Liver (tissue), 9 donors: ENCODE data around the gene LAMP1. TPM values are rescaled to one million over a fixed set of nuclear protein-coding genes. Genes with fewer than 3 reads are reported as not detected.

ENCODE experiments used
- DNase-seq: peaks from one replicate; pipeline ENCODE4 v3.0.0-alpha.2; 2017; ENCODE audit warnings: low spot score
- H3K27ac ChIP-seq, 2 donors: one replicate each; pipeline ENCODE4 v1.7.0; 2013; ENCODE audit warnings: inconsistent platforms in 2 of 2, low read length in 2 of 2, control low read depth in 1 of 2, low read depth in 1 of 2, mild to moderate bottlenecking in 1 of 2
- H3K27me3 ChIP-seq, 4 donors: one replicate each; pipeline versions ENCODE4 v1.6.1 to v1.7.0; 2013; ENCODE audit warnings: low read length in 3 of 4, inconsistent platforms in 1 of 4, mild to moderate bottlenecking in 1 of 4, moderate library complexity in 1 of 4; ENCODE audit not compliant: control insufficient read depth in 4 of 4, insufficient read depth in 4 of 4
- H3K36me3 ChIP-seq, 4 donors: one replicate each; pipeline versions ENCODE4 v1.6.1 to v1.7.0; 2013; ENCODE audit warnings: low read length in 3 of 4, mild to moderate bottlenecking in 3 of 4, low read depth in 1 of 4, moderate library complexity in 1 of 4; ENCODE audit not compliant: control insufficient read depth in 4 of 4, insufficient read depth in 3 of 4
- H3K4me1 ChIP-seq, 4 donors: one replicate each; pipeline versions ENCODE4 v1.6.1 to v1.7.0; 2013; ENCODE audit warnings: low read length in 3 of 4, mild to moderate bottlenecking in 3 of 4, moderate library complexity in 1 of 4; ENCODE audit not compliant: control insufficient read depth in 4 of 4, insufficient read depth in 4 of 4
- H3K4me3 ChIP-seq, 3 donors: one replicate each; pipeline versions ENCODE4 v1.6.1 to v1.7.0; 2013; ENCODE audit warnings: low read length in 3 of 3, control low read depth in 1 of 3, low read depth in 1 of 3, mild to moderate bottlenecking in 1 of 3
- H3K9ac ChIP-seq, 2 donors: one replicate each; pipeline ENCODE4 v1.7.0; 2013; ENCODE audit warnings: low read length in 2 of 2, mild to moderate bottlenecking in 2 of 2, moderate library complexity in 2 of 2, control low read depth in 1 of 2, low read depth in 1 of 2
- H3K9me3 ChIP-seq, 4 donors: one replicate each; pipeline versions ENCODE4 v1.6.1 to v1.7.0; 2013; ENCODE audit warnings: low read length in 3 of 4; ENCODE audit not compliant: control insufficient read depth in 4 of 4
- CTCF ChIP-seq: fragments of 150-350 bp; IDR thresholded peaks from 2 replicates; pipeline ENCODE4 v1.5.1; 2017; ENCODE audit warnings: improper control_type of control experiment, low read depth, low read length; ENCODE audit not compliant: missing input control
- EGR1 ChIP-seq, 2 donors: IDR thresholded peaks; 2 replicates each; pipeline ENCODE4 v1.6.1; 2016 to 2018; ENCODE audit warnings: antibody characterized with exemption in 2 of 2, low read depth in 2 of 2
- FOXA1 ChIP-seq: IDR thresholded peaks from 2 replicates; pipeline ENCODE4 v1.6.1; 2016; ENCODE audit warnings: antibody characterized with exemption
- FOXA2 ChIP-seq: IDR thresholded peaks from 2 replicates; pipeline ENCODE4 v1.6.1; 2016; ENCODE audit warnings: antibody characterized with exemption
- GABPA ChIP-seq, 2 donors: IDR thresholded peaks in 1 of 2; conservative IDR thresholded peaks in 1 of 2; 2 replicates each; pipeline ENCODE4 v1.6.1; 2016; ENCODE audit warnings: antibody characterized with exemption in 2 of 2, mild to moderate bottlenecking in 1 of 2, moderate library complexity in 1 of 2
- HNF4A ChIP-seq, 2 donors: conservative IDR thresholded peaks; 2 replicates each; pipeline ENCODE4 v1.6.1; 2016; ENCODE audit warnings: antibody characterized with exemption in 2 of 2, mild to moderate bottlenecking in 2 of 2
- HNF4G ChIP-seq: IDR thresholded peaks from 2 replicates; pipeline ENCODE4 v1.6.1; 2016; ENCODE audit warnings: antibody characterized with exemption
- JUND ChIP-seq, 2 donors: IDR thresholded peaks; 2 replicates each; pipeline ENCODE4 v1.6.1; 2016; ENCODE audit warnings: antibody characterized with exemption in 2 of 2
- MAX ChIP-seq: IDR thresholded peaks from 2 replicates; pipeline ENCODE4 v1.6.1; 2016; ENCODE audit warnings: antibody characterized with exemption
- NR2F2 ChIP-seq: IDR thresholded peaks from 2 replicates; pipeline ENCODE4 v1.6.1; 2016; ENCODE audit warnings: antibody characterized with exemption
- RAD21 ChIP-seq, 2 donors: IDR thresholded peaks; 2 replicates each; pipeline ENCODE4 v1.6.1; 2016; ENCODE audit warnings: antibody characterized with exemption in 2 of 2, mild to moderate bottlenecking in 2 of 2
- REST ChIP-seq: IDR thresholded peaks from 2 replicates; pipeline ENCODE4 v1.6.1; 2016; ENCODE audit warnings: antibody characterized with exemption, mild to moderate bottlenecking
- RXRA ChIP-seq, 2 donors: IDR thresholded peaks; 2 replicates each; pipeline ENCODE4 v1.6.1; 2017 to 2018; ENCODE audit warnings: antibody characterized with exemption in 2 of 2, mild to moderate bottlenecking in 1 of 2
- SP1 ChIP-seq: IDR thresholded peaks from 2 replicates; pipeline ENCODE4 v1.6.1; 2018; ENCODE audit warnings: antibody characterized with exemption, mild to moderate bottlenecking
- TAF1 ChIP-seq: conservative IDR thresholded peaks from 2 replicates; pipeline ENCODE4 v1.6.1; 2016; ENCODE audit warnings: antibody characterized with exemption, mild to moderate bottlenecking
- YY1 ChIP-seq: IDR thresholded peaks from 2 replicates; pipeline ENCODE4 v1.6.1; 2016; ENCODE audit warnings: antibody characterized with exemption, mild to moderate bottlenecking
- WGBS: extraction: QIAGEN DNeasy Blood & Tissue Kit; methylation state at CpG from one replicate; pipeline ENCODE4 v1.1.7; 2013; 5-methylcytosine and 5-hydroxymethylcytosine counted together
- polyA plus RNA-seq, 2 donors: library from polyadenylated mRNA; stranded (reverse) in 1 of 2; unstranded in 1 of 2; fragments of 200-250 nt in 1 of 2; fragments of >200 nt in 1 of 2; fragmentation: Nextera tagmentation in 1 of 2; extraction: Ambion mirVana in 1 of 2; gene quantifications; one replicate each; pipeline versions ENCODE4 v1.2.1 to v1.2.3, GENCODE V29; 2013 to 2015
- total RNA-seq, 2 donors: library from RNA; depleted of rRNA; stranded (reverse); fragments of >200 nt; gene quantifications; one replicate each; pipeline ENCODE4 v1.2.3, GENCODE V29; 2014
- TF ChIP-seq, protein P1 (sequence below): IDR thresholded peaks from 2 replicates; pipeline ENCODE4 v1.6.1; 2016; ENCODE audit warnings: antibody characterized with exemption
- TF ChIP-seq, protein P2 (sequence below): IDR thresholded peaks from 2 replicates; pipeline ENCODE4 v1.6.1; 2016; ENCODE audit warnings: antibody characterized with exemption
- donor health status: healthy.
- donor health status: healthy.
- donor health status: healthy.
- donor health status: healthy.
- donor health status: healthy.

LAMP1 gene
- total and polyA plus RNA-seq, 4 donors = 24.4 to 160 (median 62.9) TPM

GRCh38 chr13:113332615-113333014, 35.6 kb downstream of the LAMP1 start:
- H3K4me1 ChIP-seq = peaks cover 0 to 6% (median 2%) of the 10 kb centered on the region in 4 donors
- H3K4me3 ChIP-seq = no peak overlapping the region
- WGBS = 93% methylated on average over 12 of the region's 12 CpGs
- H3K27me3 ChIP-seq = no peaks in the 10 kb centered on the region
- TF ChIP-seq RXRA (IDR thresholded peaks at IDR 0.05) = no peak
- no peak for TF ChIP-seq NR2F2
- no peak for TF ChIP-seq FOXA2
- no peak for TF ChIP-seq CTCF
- no peak for TF ChIP-seq TAF1
- no peak for TF ChIP-seq SP1
- TF ChIP-seq JUND (IDR thresholded peaks at IDR 0.05) = no peak
- no peak for TF ChIP-seq RAD21 (IDR thresholded peaks at IDR 0.05)
- TF ChIP-seq, protein P1, sequence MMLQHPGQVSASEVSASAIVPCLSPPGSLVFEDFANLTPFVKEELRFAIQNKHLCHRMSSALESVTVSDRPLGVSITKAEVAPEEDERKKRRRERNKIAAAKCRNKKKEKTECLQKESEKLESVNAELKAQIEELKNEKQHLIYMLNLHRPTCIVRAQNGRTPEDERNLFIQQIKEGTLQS = no peak
- TF ChIP-seq EGR1 (IDR thresholded peaks at IDR 0.05; ENCODE audit: low read depth in 2 of 2) = no peak
- TF ChIP-seq FOXA1 = no peak
- TF ChIP-seq HNF4G = no peak
- TF ChIP-seq YY1 = no peak
- TF ChIP-seq HNF4A (conservative IDR thresholded peaks at IDR 0.05) = no peak
- DNase-seq = no peak
- H3K36me3 ChIP-seq = peaks cover 0 to 5% (median under 1%) of the 10 kb centered on the region in 4 donors
- no peak overlapping the region for H3K9ac ChIP-seq
- no peaks in the 10 kb centered on the region for H3K9me3 ChIP-seq
- no peak overlapping the region for H3K27ac ChIP-seq

- Histone ChIP-seq H3K27me3 (no peaks in the 10 kb centered on the region), H3K9ac (no peak overlapping the region), H3K9me3 (no peaks in the 10 kb centered on the region), H3K36me3 (peaks cover 0 to 8% (median 2%) of the 10 kb centered on the region in 4 donors), H3K4me3 (no peak overlapping the region), H3K27ac (no peak overlapping the region), H3K4me1 (peaks cover 0 to 2% (median under 1%) of the 10 kb centered on the region in 4 donors)
- TF ChIP-seq SP1 (no peak), MAX (no peak), RAD21 (IDR thresholded peaks at IDR 0.05) (no peak), FOXA1 (no peak), NR2F2 (no peak), YY1 (no peak), FOXA2 (no peak), TAF1 (no peak), JUND (IDR thresholded peaks at IDR 0.05) (no peak), RXRA (IDR thresholded peaks at IDR 0.05) (no peak), REST (no peak), EGR1 (IDR thresholded peaks at IDR 0.05; ENCODE audit: low read depth in 2 of 2) (no peak), HNF4A (conservative IDR thresholded peaks at IDR 0.05) (no peak), HNF4G (no peak), GABPA (IDR thresholded peaks at IDR 0.05 in 1 of 2, conservative IDR thresholded peaks at IDR 0.05 in 1 of 2) (no peak), CTCF (no peak)
- TF ChIP-seq, protein P2, sequence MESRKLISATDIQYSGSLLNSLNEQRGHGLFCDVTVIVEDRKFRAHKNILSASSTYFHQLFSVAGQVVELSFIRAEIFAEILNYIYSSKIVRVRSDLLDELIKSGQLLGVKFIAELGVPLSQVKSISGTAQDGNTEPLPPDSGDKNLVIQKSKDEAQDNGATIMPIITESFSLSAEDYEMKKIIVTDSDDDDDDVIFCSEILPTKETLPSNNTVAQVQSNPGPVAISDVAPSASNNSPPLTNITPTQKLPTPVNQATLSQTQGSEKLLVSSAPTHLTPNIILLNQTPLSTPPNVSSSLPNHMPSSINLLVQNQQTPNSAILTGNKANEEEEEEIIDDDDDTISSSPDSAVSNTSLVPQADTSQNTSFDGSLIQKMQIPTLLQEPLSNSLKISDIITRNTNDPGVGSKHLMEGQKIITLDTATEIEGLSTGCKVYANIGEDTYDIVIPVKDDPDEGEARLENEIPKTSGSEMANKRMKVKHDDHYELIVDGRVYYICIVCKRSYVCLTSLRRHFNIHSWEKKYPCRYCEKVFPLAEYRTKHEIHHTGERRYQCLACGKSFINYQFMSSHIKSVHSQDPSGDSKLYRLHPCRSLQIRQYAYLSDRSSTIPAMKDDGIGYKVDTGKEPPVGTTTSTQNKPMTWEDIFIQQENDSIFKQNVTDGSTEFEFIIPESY = no peak
- TF ChIP-seq, protein P1 = no peak
- WGBS = 96% methylated on average over 14 of the region's 14 CpGs
- no peak for DNase-seq
Observed at GRCh38 chr13:113333076-113333475, 36.0 kb downstream of the LAMP1 start.
